ENCODE results near the gene ACTL8.

The ACTL8 gene

GRCh38 chr1:17846341-17846740 lies 91.2 kb downstream of the ACTL8 start:
- DNase-seq (ENCODE audit: low spot score): no peak

GRCh38 chr1:17847111-17847510 lies 92.0 kb downstream of the ACTL8 start:
- DNase-seq (ENCODE audit: low spot score): no peak

- no peak for DNase-seq (ENCODE audit: low spot score)
Measured at GRCh38 chr1:17849216-17849615, 94.1 kb downstream of the ACTL8 start.

GRCh38 chr1:17851056-17851455 lies 95.9 kb downstream of the ACTL8 start:
- no peak for DNase-seq (ENCODE audit: low spot score)

GRCh38 chr1:17852383-17852782 lies 97.2 kb downstream of the ACTL8 start:
- DNase-seq (ENCODE audit: low spot score): no peak

GRCh38 chr1:17853241-17853935 lies 98.3 kb downstream of the ACTL8 start:
- no peak for DNase-seq (ENCODE audit: low spot score)

- no peak for DNase-seq (ENCODE audit: low spot score)
Measured at GRCh38 chr1:17856496-17857108, 101.5 kb downstream of the ACTL8 start.

GRCh38 chr1:17857109-17857499 lies 102.0 kb downstream of the ACTL8 start:
- no peak for DNase-seq (ENCODE audit: low spot score)

- DNase-seq (ENCODE audit: low spot score): no peak
Measured at GRCh38 chr1:17857996-17858395, 102.9 kb downstream of the ACTL8 start.

GRCh38 chr1:17860812-17861211 lies 105.7 kb downstream of the ACTL8 start:
- no peak for DNase-seq (ENCODE audit: low spot score)

GRCh38 chr1:17861685-17862084 lies 106.6 kb downstream of the ACTL8 start:
- no peak for DNase-seq (ENCODE audit: low spot score)

GRCh38 chr1:17862121-17862520 lies 107.0 kb downstream of the ACTL8 start:
- no peak for DNase-seq (ENCODE audit: low spot score)

- no peak for DNase-seq (ENCODE audit: low spot score)
Measured at GRCh38 chr1:17865912-17866739, 111.0 kb downstream of the ACTL8 start.

GRCh38 chr1:17866740-17867029 lies 111.6 kb downstream of the ACTL8 start:
- DNase-seq (ENCODE audit: low spot score): no peak

- DNase-seq (ENCODE audit: low spot score): no peak
Measured at GRCh38 chr1:17867470-17867869, 112.3 kb downstream of the ACTL8 start.

- DNase-seq (ENCODE audit: low spot score): no peak
Measured at GRCh38 chr1:17869815-17870214, 114.7 kb downstream of the ACTL8 start.

GRCh38 chr1:17870679-17871078 lies 115.5 kb downstream of the ACTL8 start:
- DNase-seq (ENCODE audit: low spot score): no peak

- no peak for DNase-seq (ENCODE audit: low spot score)
Measured at GRCh38 chr1:17873007-17873675, 118.0 kb downstream of the ACTL8 start.

GRCh38 chr1:17874231-17874630 lies 119.1 kb downstream of the ACTL8 start:
- no peak for DNase-seq (ENCODE audit: low spot score)

GRCh38 chr1:17874710-17875109 lies 119.6 kb downstream of the ACTL8 start:
- DNase-seq (ENCODE audit: low spot score): no peak

GRCh38 chr1:17875171-17875881 lies 120.2 kb downstream of the ACTL8 start:
- no peak for DNase-seq (ENCODE audit: low spot score)

- no peak for DNase-seq (ENCODE audit: low spot score)
Measured at GRCh38 chr1:17875882-17876280, 120.7 kb downstream of the ACTL8 start.

Data from hematopoietic multipotent progenitor cell treated with erythropoietin and hydrocortisone succinate and interleukin-3 and kit ligand, for 17 days (in vitro differentiated cells).